ENCODE measurements around the gene CCDC134. TPM values are rescaled to one million over a fixed set of nuclear protein-coding genes. Genes with fewer than 3 reads are reported as not detected.

CCDC134 gene
- total RNA-seq, 2 experiments from 2014 or later = 15.2 to 15.9 TPM

DNA sequence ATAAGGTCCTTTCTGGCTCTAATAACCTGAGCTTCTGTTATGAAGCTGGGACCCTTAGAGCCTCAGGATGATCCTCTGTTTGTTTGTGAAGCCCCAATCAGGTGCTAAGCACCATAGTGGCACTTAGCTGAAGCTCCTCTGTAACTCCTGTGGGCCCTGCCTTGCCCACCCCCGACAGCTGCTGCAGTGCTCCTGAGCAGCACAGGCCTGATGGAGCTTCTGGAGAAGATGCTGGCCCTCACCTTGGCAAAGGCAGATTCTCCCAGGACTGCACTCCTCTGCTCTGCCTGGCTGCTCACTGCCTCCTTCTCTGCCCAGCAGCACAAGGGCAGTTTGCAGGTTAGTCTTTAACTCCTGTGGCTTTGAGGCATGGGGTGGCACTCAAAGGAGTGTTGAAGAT, 19.0 kb upstream of the CCDC134 start:
- ChIA-PET POLR2A (interaction anchor here (0.7 to 4.7 kb wide), 15 partner anchors 9 to 165 kb away, joined by 3 to 85 read pairs (median 4); partner anchors contain the start of genes CCDC134, CENPM and SREBF2), CTCF (interaction anchor here (1.1 to 7.6 kb wide), 12 partner anchors 9 to 165 kb away, joined by 3 to 56 read pairs (median 6); partner anchors contain the start of genes CCDC134, CENPM and MEI1)
- Mint-ChIP-seq H3K4me1 (ENCODE audit: low read depth) (peaks cover 37% of the 10 kb centered on the region), H3K4me3 (peak overlapping the region; percentile 81), H3K9me3 (no peaks in the 10 kb centered on the region), H3K27ac (peak overlapping the region; percentile 99), H3K27me3 (no peaks in the 10 kb centered on the region), H3K36me3 (ENCODE audit: low read depth) (no peaks in the 10 kb centered on the region)
- DNase-seq = no peak
- peak; percentile 14 for ATAC-seq
- intact Hi-C loops (cut with micrococcal nuclease) = loop anchor here (5.0 kb wide), 1 partner anchor 94 kb away; the partner anchor contains the start of gene SNU13
- TF ChIP-seq, protein P1, sequence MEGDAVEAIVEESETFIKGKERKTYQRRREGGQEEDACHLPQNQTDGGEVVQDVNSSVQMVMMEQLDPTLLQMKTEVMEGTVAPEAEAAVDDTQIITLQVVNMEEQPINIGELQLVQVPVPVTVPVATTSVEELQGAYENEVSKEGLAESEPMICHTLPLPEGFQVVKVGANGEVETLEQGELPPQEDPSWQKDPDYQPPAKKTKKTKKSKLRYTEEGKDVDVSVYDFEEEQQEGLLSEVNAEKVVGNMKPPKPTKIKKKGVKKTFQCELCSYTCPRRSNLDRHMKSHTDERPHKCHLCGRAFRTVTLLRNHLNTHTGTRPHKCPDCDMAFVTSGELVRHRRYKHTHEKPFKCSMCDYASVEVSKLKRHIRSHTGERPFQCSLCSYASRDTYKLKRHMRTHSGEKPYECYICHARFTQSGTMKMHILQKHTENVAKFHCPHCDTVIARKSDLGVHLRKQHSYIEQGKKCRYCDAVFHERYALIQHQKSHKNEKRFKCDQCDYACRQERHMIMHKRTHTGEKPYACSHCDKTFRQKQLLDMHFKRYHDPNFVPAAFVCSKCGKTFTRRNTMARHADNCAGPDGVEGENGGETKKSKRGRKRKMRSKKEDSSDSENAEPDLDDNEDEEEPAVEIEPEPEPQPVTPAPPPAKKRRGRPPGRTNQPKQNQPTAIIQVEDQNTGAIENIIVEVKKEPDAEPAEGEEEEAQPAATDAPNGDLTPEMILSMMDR (IDR thresholded peaks at IDR 0.05) = no peak

- intact Hi-C loops (cut with micrococcal nuclease) = loop anchor here (5.0 kb wide), 1 partner anchor 95 kb away; the partner anchor contains the start of gene SNU13
- peak overlapping the region; percentile 99 for H3K27ac Mint-ChIP-seq
- CTCF ChIA-PET = interaction anchor here (0.8 to 7.6 kb wide), 7 partner anchors 12 to 115 kb away, joined by 3 to 56 read pairs (median 8); partner anchors contain the start of genes CCDC134 and MEI1
- H3K9me3 Mint-ChIP-seq = no peaks in the 10 kb centered on the region
- ATAC-seq = peak; percentile 16
- DNase-seq = peak; percentile 52
- H3K27me3 Mint-ChIP-seq = no peaks in the 10 kb centered on the region
- POLR2A ChIA-PET = interaction anchor here (0.9 to 4.7 kb wide), 8 partner anchors 11 to 143 kb away, joined by 3 to 85 read pairs (median 4); partner anchors contain the start of genes CCDC134 and SREBF2
- peak overlapping the region; percentile 81 for H3K4me3 Mint-ChIP-seq
- TF ChIP-seq, protein P1 (IDR thresholded peaks at IDR 0.05) = no peak
- H3K4me1 Mint-ChIP-seq (ENCODE audit: low read depth) = peaks cover 42% of the 10 kb centered on the region
- no peaks in the 10 kb centered on the region for H3K36me3 Mint-ChIP-seq (ENCODE audit: low read depth)
Measured at GRCh38 chr22:41782316-41782715, 18.2 kb upstream of the CCDC134 start.

GRCh38 chr22:41782751-41783150, 17.7 kb upstream of the CCDC134 start:
- Mint-ChIP-seq H3K4me3 (peak overlapping the region; percentile 81), H3K27ac (peak overlapping the region; percentile 99), H3K27me3 (no peaks in the 10 kb centered on the region), H3K9me3 (no peaks in the 10 kb centered on the region), H3K36me3 (ENCODE audit: low read depth) (no peaks in the 10 kb centered on the region), H3K4me1 (ENCODE audit: low read depth) (peaks cover 40% of the 10 kb centered on the region)
- no peak for DNase-seq
- intact Hi-C loops (cut with micrococcal nuclease) = loop anchor here (5.0 kb wide), 1 partner anchor 95 kb away; the partner anchor contains the start of gene SNU13
- CTCF ChIA-PET = interaction anchor here (0.8 to 7.6 kb wide), 6 partner anchors 15 to 116 kb away, joined by 3 to 56 read pairs (median 10); partner anchors contain the start of genes CCDC134 and MEI1
- TF ChIP-seq, protein P1 (IDR thresholded peaks at IDR 0.05) = no peak
- no peak for ATAC-seq
- POLR2A ChIA-PET = interaction anchor here (0.9 to 4.7 kb wide), 4 partner anchors 10 to 17 kb away, joined by 3 to 85 read pairs (median 6); partner anchors contain the start of gene CCDC134

- TF ChIP-seq, protein P1 (IDR thresholded peaks at IDR 0.05) = no peak
- ChIA-PET CTCF (interaction anchor here (0.9 to 1.8 kb wide), 3 partner anchors 13 to 90 kb away, joined by 3 to 10 read pairs (median 8); partner anchors contain the start of gene CCDC134), POLR2A (interaction anchor here (1.3 to 1.8 kb wide), 2 partner anchors 13 to 98 kb away, joined by 4 to 15 read pairs; partner anchors contain the start of genes CCDC134 and SNU13)
- ATAC-seq (no peak), DNase-seq (no peak)
- intact Hi-C loops (cut with micrococcal nuclease) = no loop called here
- Mint-ChIP-seq H3K27ac (no peak overlapping the region), H3K27me3 (no peaks in the 10 kb centered on the region), H3K36me3 (ENCODE audit: low read depth) (peaks cover 3% of the 10 kb centered on the region), H3K9me3 (no peaks in the 10 kb centered on the region), H3K4me1 (ENCODE audit: low read depth) (peaks cover 21% of the 10 kb centered on the region), H3K4me3 (no peak overlapping the region)
Measured at GRCh38 chr22:41787331-41787730, 13.1 kb upstream of the CCDC134 start.

GRCh38 chr22:41793871-41794270, 6.6 kb upstream of the CCDC134 start:
- ChIA-PET POLR2A (interaction anchor here (1.6 kb wide), 1 partner anchor 12 kb away, joined by 6 read pairs; no protein-coding TSS in a partner anchor), CTCF (no interaction called here)
- no peaks in the 10 kb centered on the region for H3K9me3 Mint-ChIP-seq
- TF ChIP-seq, protein P1 (IDR thresholded peaks at IDR 0.05) = no peak
- ATAC-seq (no peak), DNase-seq (no peak)
- no peak overlapping the region for H3K27ac Mint-ChIP-seq
- H3K36me3 Mint-ChIP-seq (ENCODE audit: low read depth) = peaks cover 8% of the 10 kb centered on the region
- H3K4me3 Mint-ChIP-seq = no peak overlapping the region
- intact Hi-C loops (cut with micrococcal nuclease) = no loop called here
- H3K4me1 Mint-ChIP-seq (ENCODE audit: low read depth) = peaks cover 9% of the 10 kb centered on the region
- H3K27me3 Mint-ChIP-seq = no peaks in the 10 kb centered on the region
